ENCODE data around the gene SPSB1.
A peak's percentile ranks its signal among the peaks of the same experiment; 100 is the strongest.

The SPSB1 gene

GRCh38 chr1:9344426-9345200 is 51.9 kb downstream of the SPSB1 start:
- DNase-seq (ENCODE audit: low spot score): no peak

DNA sequence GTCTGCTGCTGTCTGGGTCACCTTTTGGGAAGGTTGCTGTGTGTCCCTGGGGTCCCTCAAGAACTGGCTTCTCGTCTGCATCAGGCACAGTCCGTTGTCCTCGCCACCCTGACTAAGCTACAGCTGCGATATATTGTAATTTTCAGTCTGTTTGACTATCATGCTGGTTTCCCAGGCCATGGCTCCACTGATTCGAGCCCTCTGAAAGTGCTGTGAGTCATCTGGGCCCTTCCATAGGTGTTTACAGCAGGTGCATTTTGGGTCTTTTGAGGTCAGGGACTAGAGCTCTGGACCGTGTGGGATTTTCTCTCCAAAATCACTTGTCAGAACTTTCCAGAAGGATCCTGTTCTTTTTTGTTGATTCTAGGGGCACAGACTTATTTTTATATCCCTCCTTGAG is 52.8 kb downstream of the SPSB1 start:
- DNase-seq (ENCODE audit: low spot score): no peak

GRCh38 chr1:9345922-9346321 is 53.2 kb downstream of the SPSB1 start:
- DNase-seq (ENCODE audit: low spot score): no peak

- DNase-seq (ENCODE audit: low spot score): no peak
Observed at GRCh38 chr1:9346566-9346965, 53.9 kb downstream of the SPSB1 start.

DNA sequence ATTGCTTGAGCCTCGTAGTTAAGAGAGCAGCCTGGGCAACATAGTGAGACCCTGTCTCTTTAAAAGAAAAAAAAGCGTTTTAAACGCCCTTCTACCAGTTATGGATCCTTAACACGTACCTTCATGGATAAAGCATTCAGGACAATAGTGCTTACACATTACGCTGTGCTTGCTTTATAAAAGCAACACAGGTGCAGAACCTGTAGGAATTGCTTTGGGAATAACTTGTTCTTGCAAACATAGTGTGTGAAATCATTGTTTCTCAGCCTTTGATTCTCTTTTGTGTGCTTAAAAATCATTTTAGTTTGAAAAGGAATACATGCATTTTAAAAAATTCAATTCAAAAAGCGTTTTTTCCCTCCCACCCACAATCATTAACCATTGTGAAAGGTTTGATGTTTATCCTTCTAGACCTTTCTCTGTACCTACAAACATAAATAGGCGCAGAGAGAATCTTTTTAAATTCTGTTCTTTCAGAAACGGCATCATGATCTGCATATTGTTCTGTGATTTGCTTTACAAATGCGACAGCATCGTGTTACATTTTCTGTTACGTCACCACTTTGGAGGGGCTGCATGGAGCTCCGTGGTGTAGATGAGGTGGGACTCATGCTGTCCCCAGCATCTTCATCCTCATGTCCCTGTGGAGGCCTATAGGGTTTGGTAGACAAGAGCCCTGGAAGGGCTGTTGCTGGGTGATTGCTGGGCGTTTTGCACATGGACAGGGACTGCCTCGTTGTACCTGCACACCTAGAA is 54.6 kb downstream of the SPSB1 start:
- DNase-seq (ENCODE audit: low spot score): no peak

DNA sequence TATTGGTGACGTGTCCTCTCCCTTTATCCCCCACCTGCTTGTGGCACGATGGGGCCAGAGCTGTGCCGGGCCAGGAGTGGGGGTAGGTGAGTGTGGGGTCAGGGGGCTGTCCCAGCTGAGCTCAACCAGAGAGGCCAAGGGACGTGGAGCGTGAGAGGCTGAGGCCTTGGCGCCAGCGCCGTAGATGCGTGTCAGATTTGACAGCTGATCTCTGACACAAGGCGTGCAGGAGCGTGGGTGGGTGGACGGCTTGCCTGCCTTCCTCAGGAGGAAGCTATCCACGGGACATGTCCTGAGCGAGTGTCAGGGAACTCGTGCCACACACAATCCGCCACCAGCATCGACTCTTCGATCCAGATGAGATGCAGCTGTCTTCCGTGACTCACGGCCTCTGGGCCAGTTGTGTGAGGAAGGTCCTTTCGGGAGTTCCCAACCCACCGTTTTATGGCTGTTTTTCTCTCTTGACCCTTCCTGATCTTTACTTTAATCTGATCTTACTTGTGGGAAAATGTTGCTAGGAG is 56.7 kb downstream of the SPSB1 start:
- no peak for DNase-seq (ENCODE audit: low spot score)

DNA sequence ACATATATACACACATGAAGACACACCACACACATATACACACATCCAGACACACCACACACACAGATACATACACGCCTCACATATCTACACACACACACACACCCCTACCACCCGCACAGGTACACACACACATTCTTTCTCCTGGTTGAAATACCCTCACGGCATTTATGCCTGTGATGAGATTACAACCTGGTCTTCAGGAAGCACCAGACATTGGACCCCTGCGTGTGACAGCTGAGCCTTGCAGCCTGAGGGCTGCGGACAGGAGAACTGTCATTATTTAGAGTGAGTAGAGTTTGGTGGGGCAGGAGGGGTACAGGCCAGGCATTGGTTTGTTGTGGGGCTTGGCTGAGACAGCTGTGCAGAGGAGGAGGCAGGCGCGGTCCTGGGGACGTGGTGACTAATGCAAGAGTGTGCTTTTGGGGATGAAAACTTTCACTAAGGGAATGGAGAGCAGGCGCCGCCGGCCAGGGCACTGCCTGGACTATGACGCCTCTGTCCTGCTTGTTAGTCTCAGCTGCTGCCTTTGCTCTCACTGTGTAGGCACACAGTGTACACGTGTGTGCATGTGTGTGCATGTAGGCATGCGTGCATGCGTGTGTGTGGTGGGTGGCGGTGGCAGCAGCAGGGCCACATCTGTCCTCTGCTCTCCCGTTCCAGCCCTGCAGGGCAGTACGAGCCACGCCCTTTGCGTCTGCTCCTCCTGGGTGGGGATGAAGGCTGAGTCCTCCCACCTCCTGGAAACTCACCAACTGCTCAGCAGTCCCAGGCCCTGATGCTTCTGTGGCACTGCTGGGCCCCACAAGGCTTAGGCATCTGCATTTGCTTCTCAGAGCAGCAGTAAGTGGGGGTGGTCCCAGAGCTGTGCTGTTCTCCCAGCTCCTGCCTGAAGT is 57.6 kb downstream of the SPSB1 start:
- DNase-seq (ENCODE audit: low spot score): peak; percentile 87

DNA sequence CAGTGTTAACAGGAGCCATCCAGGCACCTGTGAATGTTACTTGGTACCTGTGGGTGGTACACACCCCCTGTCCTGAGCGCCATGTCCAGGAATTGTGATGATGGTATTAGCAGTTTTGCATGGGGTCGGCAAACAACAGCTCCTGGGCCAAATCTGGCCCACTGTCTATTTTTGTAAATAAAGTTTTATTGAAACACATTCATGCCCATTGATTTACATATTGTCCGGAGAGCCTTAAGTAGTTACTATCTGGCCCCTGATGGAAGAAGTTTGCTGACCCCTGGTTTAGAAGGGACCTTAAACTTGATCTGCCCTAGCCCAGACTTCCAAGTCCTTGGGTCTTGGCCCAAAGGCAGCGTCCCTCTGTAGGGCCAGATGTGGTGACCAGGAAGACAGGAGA is 58.3 kb downstream of the SPSB1 start:
- DNase-seq (ENCODE audit: low spot score): no peak

DNA sequence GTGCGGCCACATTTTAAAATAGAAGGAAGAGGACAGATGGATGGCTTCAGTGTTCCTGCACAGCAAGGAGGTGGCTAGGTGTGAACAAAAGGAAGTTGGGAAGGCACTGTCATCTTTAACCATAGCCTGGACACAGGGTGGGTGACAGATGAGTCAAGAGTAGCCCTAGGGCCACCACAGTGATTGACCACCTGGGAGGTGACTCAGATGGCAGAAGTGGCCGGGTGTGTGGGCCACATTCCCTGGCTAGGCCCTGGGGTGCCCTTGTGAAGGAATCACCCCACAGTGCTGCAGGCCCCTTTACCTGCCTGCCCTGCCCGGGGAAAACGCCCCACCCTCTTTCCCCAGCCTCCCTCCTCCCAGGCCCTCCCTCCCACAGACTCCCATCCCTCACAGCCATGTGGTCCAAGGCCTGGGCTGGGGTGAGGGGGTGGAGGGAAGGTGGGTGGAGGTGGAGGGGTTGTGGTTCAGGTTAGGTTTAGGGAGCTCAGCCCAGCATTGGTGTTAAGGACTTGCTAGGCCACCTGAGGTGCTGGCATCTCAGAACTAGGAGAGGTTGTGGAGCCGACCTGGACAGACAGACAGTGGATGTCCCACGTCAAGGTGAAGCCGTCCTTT is 59.1 kb downstream of the SPSB1 start:
- DNase-seq (ENCODE audit: low spot score): no peak

DNA sequence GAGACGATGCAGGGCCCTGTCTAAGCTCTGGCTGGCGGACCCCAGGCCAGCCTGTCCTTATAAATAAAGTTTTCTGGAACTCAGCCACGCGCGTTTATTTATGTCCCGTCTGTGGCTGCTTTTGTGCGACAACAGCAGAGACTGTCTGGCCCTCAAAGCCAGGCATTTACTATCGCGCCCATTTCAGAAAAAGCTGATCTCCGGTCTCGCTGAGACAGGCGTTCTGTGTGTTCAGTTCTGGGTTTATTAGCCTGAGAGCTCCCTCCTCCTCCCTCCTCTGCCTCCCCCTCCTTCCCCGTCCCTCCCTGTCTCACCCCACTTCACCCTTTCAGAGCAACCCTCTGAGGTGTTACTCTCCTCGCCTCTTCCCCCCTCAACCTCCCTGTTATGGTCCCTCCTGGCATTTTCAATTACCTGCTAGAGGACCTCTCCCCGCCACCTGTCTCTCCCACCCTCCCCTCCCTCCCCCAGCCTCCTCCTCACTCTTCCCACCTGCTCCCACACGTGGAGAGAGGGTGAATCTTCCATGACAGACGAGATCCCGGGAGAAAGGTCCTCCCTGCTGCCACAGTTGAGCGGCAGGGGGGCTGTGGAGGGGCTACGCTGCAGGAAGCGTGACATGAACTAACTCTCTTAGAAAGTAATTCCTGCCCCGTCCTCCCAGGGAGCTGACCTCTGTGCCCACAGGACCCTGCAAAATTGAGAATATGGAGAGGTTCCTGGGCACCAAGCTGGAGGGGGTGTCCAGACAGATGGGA is 59.9 kb downstream of the SPSB1 start:
- DNase-seq (ENCODE audit: low spot score): no peak

- no peak for DNase-seq (ENCODE audit: low spot score)
Observed at GRCh38 chr1:9355503-9355902, 62.8 kb downstream of the SPSB1 start.

- DNase-seq (ENCODE audit: low spot score): no peak
Observed at GRCh38 chr1:9356021-9356420, 63.3 kb downstream of the SPSB1 start.

- DNase-seq (ENCODE audit: low spot score): no peak
Observed at GRCh38 chr1:9356829-9357466, 64.3 kb downstream of the SPSB1 start.

- no peak for DNase-seq (ENCODE audit: low spot score)
Observed at GRCh38 chr1:9357958-9358357, 65.3 kb downstream of the SPSB1 start.

DNA sequence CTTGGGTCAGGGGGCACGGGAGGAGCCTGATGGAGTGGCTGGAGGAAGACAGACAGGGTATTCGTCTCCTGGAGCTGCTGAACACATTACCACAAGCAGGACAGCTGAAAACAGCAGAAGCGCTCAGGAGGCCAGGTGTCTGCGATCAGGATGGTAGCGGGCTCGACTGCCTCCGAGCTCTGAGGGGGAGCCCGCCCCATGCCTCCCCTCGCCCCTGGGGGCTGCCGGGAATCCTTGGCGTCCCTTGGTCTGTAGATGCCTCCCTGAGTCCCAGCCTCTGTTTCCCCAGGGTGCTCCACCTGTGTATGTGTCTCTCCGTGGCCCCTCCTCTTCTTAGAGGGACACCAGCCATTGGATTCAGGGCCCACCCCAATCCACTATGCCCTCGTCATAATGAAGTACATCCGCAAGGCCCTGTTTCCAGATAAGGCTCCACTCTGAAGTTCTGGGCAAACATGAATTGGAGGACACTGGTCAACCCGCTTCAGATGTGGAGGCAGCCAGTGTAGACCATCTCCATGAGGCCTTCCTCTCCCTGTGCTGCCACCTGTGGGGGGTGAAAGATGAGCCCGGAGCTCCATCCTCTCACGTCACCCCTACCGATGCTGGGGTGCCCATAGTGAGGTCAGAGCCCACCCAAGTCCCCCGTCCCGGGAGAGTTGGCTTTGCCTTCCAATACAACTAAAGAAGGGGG is 67.8 kb downstream of the SPSB1 start:
- no peak for DNase-seq (ENCODE audit: low spot score)

- no peak for DNase-seq (ENCODE audit: low spot score)
Observed at GRCh38 chr1:9361630-9362260, 69.1 kb downstream of the SPSB1 start.

DNA sequence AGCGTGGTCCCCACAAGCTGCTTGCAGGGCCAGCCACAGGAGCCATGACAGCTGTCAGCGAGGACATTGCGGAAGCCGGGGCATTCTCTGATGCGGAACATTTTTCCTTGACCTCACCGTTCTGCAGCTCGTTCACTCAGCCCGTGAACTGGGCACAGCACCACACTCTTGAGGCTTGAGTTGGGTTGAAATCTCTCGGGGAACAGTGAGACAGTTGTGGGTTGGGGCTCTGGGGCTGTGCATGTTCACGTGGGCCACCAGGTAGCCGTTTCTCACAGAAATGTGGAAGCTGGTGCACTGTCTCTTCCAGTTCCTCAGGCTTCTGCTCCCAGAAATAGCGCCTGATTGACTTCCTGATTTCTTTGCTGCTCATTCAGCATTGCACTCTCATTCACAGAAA is 69.8 kb downstream of the SPSB1 start:
- DNase-seq (ENCODE audit: low spot score): no peak

DNA sequence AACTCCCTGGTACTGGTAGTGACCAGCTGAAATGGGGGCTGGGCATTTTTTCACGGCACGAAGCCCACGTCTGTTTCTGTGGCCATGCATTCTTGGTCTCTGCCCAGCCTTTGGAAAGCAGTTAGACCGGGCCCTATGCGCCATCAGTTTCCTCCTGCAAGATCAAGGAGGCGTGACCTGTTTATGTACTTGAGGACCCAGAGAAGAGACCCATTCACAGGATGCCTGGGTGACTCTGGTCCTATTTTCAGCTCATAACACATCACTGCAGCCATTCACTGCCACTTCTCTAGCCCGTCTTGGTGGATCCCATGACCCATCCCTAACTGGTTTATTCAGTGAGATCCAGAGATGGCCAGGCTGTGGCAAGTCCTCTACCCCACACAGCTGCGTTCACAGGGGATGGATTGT is 70.4 kb downstream of the SPSB1 start:
- DNase-seq (ENCODE audit: low spot score): no peak

DNA sequence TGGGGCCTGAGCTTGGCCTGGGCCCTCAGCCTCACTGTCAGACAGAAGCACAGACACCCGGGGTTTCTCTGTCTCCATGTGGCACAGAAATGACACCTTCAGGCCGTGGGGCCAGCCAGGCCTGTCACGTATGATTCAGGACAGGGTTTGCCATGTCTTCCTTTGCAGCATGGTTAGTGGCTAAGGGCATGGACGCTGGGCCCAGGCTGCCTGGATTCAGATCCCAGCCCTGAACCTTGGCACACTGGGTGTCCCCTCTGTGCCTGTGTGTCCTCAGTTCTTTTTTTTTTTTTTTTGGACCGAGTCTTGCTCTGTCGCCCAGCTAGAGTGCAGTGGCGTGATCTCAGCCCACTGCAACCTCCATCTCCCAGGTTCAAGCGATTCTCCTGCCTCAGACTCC is 73.6 kb downstream of the SPSB1 start:
- DNase-seq (ENCODE audit: low spot score): no peak
